Naive B cell (primary cell): ENCODE results near the gene GRK5. TPM values are rescaled to one million over a fixed set of nuclear protein-coding genes. Genes with fewer than 3 reads are reported as not detected.

Experiments used
- ATAC-seq, 2 donors: fragments of 150-1000 bp; cut with Tn5 transposase; 2 replicates each; pipeline ENCODE4 v1.10.0; 2021; ENCODE audit warnings: low read depth in 2 of 2, mild to moderate bottlenecking in 2 of 2, moderate library complexity in 2 of 2
- DNase-seq: peaks from one replicate; pipeline ENCODE4 v3.0.0; 2022
- H3K27ac Mint-ChIP-seq, 6 donors: one replicate each; pipeline ENCODE4 v1.8.0; 2020 to 2022; ENCODE audit warnings: mild to moderate bottlenecking in 6 of 6, mixed read lengths in 6 of 6, moderate library complexity in 5 of 6, inconsistent platforms in 2 of 6
- H3K27me3 Mint-ChIP-seq, 3 donors: one replicate each; pipeline ENCODE4 v1.8.0; 2021 to 2022; ENCODE audit warnings: mixed read lengths in 3 of 3, mild to moderate bottlenecking in 1 of 3
- H3K36me3 Mint-ChIP-seq, 2 donors: one replicate each; pipeline ENCODE4 v1.8.0; 2020 to 2022; ENCODE audit warnings: mixed read lengths in 2 of 2, inconsistent platforms in 1 of 2, mild to moderate bottlenecking in 1 of 2
- H3K4me1 Mint-ChIP-seq, 3 donors: one replicate each; pipeline ENCODE4 v1.8.0; 2020 to 2022; ENCODE audit warnings: mixed read lengths in 3 of 3, inconsistent platforms in 1 of 3, mild to moderate bottlenecking in 1 of 3, moderate library complexity in 1 of 3
- H3K4me3 Mint-ChIP-seq, 8 donors: one replicate each; pipeline ENCODE4 v1.8.0; 2020 to 2022; ENCODE audit warnings: mild to moderate bottlenecking in 8 of 8, mixed read lengths in 8 of 8, moderate library complexity in 8 of 8, inconsistent platforms in 2 of 8
- H3K9me3 Mint-ChIP-seq, 7 donors: one replicate each; pipeline ENCODE4 v1.8.0; 2020 to 2022; ENCODE audit warnings: mixed read lengths in 7 of 7, mild to moderate bottlenecking in 5 of 7, inconsistent platforms in 2 of 7, moderate library complexity in 1 of 7
- polyA plus RNA-seq, 6 donors: library from polyadenylated mRNA; unstranded; fragments of 300-500 nt; fragmentation: Illumina TruSeq; gene quantifications; one replicate each; pipeline ENCODE4 v1.2.3, GENCODE V29; 2021; ENCODE audit warnings: low read depth in 6 of 6

GRK5 gene
- polyA plus RNA-seq, 6 donors from 2014 or later, result 7.2 to 24.6 (median 13.7) TPM

DNA sequence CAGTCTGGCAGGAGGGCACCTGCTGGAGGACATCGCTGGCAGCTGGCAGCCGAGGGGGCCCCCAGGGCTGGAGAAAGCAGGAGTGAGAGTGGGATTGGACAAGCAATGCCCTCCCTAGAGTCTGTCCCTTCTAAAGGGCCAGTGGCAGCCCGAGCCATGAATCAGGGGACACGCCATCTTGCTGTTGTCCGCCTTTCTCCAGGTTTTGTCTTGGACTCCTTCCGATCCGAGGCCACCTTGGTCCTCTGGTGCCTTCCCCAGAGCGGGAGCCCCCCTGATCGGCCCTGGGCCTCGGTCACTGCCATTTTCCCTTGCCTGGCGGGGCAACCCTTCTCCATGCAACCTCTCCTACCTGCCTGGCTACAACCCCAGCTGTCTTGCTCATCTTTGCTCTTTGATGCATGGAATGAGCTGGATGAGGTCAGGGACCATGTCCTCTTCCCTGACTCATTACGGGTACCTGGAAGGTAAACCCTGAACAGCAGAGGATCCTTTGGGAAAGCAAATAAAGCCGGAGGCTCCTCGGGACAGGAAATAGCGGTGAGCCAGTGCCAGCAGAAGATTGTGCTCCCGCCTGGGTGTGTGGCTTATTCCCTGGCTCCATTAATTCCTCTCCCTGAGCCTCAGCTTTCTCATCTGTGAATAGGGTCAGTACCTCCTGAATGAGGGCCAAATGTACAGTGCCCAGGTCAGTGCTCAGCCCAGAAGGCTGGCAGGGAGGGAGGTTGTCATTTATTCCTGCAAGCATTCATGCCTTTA, 112.0 kb downstream of the GRK5 start:
- H3K9me3 Mint-ChIP-seq, result peaks cover 0 to 13% (median 4%) of the 10 kb centered on the region in 7 donors
- H3K4me1 Mint-ChIP-seq, result peaks cover 77 to 95% (median 91%) of the 10 kb centered on the region in 3 donors
- H3K27me3 Mint-ChIP-seq, result no peaks in the 10 kb centered on the region
- H3K36me3 Mint-ChIP-seq, result peaks cover 7 to 18% of the 10 kb centered on the region in 2 donors
- DNase-seq, result no peak
- H3K27ac Mint-ChIP-seq, result peak overlapping the region in 5 of 6 donors; percentile 72 to 95 (median 91)
- peak overlapping the region in 4 of 8 donors; percentile 25 to 74 (median 36) for H3K4me3 Mint-ChIP-seq
- no peak for ATAC-seq

DNA sequence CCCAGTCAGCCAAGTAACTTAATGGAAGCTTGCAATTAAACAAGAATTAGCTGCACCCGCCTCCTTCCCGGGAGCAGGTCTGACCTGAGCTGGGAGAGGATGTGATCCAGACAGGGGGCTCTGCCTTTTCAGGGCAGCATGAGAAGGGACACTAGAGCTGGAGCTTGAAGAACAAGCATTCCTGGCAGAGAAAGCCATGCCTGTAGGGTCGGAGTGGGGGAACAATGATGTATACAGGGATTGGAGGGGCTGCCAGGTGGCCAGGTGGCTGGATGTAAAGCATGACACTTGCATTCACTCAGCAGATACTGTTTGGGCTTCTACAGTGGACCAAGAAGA, 112.5 kb downstream of the GRK5 start:
- Mint-ChIP-seq H3K4me1 (peaks cover 77 to 95% (median 92%) of the 10 kb centered on the region in 3 donors), H3K4me3 (peak overlapping the region in 3 of 8 donors; percentile 38 to 66 (median 50)), H3K27ac (peak overlapping the region in 5 of 6 donors; percentile 14 to 93 (median 83)), H3K9me3 (peaks cover 0 to 13% (median 4%) of the 10 kb centered on the region in 7 donors), H3K27me3 (no peaks in the 10 kb centered on the region), H3K36me3 (peaks cover 7 to 18% of the 10 kb centered on the region in 2 donors)
- DNase-seq (no peak), ATAC-seq (no peak)

DNA sequence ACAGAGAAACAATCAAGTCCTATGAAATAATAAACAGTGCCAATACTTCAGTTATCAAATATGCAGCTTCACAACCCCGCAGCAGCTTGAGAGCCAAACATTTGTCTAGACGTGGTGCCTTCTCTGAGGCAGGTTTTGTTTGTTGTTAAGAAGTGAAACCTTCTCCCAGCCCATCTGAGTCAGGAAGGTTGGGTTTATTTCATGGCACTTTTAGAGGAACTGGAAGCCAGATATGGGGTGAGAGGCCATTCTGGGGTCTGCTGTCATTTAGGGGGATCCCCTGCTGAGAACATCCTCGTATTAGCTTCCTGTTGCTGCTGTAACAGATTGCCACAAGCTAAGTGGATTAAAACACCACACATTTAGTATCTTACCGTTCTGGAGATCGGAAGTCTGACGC, 113.6 kb downstream of the GRK5 start:
- peak overlapping the region in 3 of 8 donors; percentile 26 to 58 (median 33) for H3K4me3 Mint-ChIP-seq
- peak; percentile 42 for DNase-seq

DNA sequence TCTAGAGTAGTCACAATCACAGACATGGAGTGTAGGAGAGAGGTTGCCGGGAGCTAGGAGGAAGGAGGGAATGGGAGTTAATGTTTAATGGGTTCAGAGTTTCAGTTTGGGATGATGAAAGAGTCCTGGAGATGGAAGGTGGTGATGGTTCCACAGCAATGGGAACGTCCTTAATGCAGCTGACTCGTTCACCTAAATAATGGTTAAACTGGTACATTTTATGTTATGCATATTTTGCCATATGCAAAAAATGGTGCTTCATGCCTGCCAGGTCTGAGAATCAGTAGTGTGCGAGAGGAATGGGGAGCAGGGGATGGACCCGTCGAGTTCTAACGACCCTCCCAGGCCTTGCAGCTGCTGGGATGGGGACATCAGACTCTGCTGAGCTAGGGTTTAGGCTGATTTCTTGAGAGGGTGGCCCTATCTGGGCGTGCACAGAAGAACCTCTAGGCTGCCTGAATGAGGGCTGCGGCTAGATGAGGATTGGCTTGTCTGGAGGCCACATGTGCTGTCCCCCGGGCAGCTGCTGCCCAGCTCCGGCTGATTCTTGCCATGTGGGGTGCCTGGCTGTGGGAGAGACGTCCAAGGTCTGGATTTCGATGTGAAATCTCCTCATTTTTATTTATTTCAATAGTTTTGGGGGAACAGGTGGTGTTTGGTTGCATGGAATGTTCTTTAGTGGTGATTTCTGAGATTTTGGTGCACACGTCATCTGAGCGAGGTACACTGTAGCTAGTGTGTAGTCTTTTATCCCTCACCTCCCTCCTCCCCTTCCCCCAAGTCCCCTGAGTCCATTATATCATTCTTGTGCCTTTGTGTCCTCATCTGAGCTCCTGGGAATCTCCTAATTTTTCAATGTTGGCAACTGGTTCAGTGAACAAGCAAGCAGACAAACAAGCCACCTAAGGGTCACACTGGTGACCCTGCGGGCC, 116.0 kb downstream of the GRK5 start:
- H3K27me3 Mint-ChIP-seq, result no peaks in the 10 kb centered on the region
- no peak for DNase-seq
- peak overlapping the region in 3 of 8 donors; percentile 9 to 76 (median 61) for H3K4me3 Mint-ChIP-seq
- ATAC-seq, result no peak
- peaks cover 7 to 18% of the 10 kb centered on the region in 2 donors for H3K36me3 Mint-ChIP-seq
- H3K27ac Mint-ChIP-seq, result peak overlapping the region in 5 of 6 donors; percentile 0 to 72 (median 64)
- H3K4me1 Mint-ChIP-seq, result peaks cover 71 to 90% (median 82%) of the 10 kb centered on the region in 3 donors
- peaks cover 0 to 13% (median 4%) of the 10 kb centered on the region in 7 donors for H3K9me3 Mint-ChIP-seq

More for the DNA sequence above, 113.6 kb downstream of the GRK5 start:
- no peaks in the 10 kb centered on the region for H3K27me3 Mint-ChIP-seq
- peak overlapping the region in 5 of 6 donors; percentile 3 to 95 (median 83) for H3K27ac Mint-ChIP-seq
- H3K36me3 Mint-ChIP-seq, result peaks cover 7 to 18% of the 10 kb centered on the region in 2 donors
- H3K9me3 Mint-ChIP-seq, result peaks cover 0 to 13% (median 4%) of the 10 kb centered on the region in 7 donors
- H3K4me1 Mint-ChIP-seq, result peaks cover 74 to 95% (median 87%) of the 10 kb centered on the region in 3 donors
- peak; percentile 85 to 86 for ATAC-seq

DNA sequence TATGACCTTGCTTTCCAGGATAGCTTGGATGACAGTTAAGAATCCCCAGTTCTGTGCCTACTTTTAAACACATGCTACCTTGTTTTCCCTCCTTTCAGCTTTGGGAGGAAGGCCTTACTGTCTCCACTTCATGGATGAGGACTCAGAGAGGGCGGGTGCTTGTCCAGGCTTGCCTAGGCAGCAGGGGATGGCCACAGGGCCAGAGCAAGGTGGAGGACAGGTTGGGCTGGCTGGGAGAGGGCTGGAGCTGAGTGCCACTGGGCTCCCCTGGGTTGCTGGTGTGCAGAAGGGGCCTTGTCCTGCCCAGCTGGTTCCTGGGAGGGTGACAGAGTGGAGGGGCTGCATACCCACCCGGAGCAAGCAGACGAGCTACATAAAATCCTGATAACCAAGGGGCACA, 117.8 kb downstream of the GRK5 start:
- no peak overlapping the region for H3K4me3 Mint-ChIP-seq
- no peaks in the 10 kb centered on the region for H3K27me3 Mint-ChIP-seq
- peaks cover 0 to 10% (median 4%) of the 10 kb centered on the region in 7 donors for H3K9me3 Mint-ChIP-seq
- ATAC-seq (no peak), DNase-seq (no peak)
- peak overlapping the region in 4 of 6 donors; percentile 53 to 72 (median 70) for H3K27ac Mint-ChIP-seq
- H3K4me1 Mint-ChIP-seq, result peaks cover 62 to 80% (median 74%) of the 10 kb centered on the region in 3 donors
- peaks cover 13 to 21% of the 10 kb centered on the region in 2 donors for H3K36me3 Mint-ChIP-seq

DNA sequence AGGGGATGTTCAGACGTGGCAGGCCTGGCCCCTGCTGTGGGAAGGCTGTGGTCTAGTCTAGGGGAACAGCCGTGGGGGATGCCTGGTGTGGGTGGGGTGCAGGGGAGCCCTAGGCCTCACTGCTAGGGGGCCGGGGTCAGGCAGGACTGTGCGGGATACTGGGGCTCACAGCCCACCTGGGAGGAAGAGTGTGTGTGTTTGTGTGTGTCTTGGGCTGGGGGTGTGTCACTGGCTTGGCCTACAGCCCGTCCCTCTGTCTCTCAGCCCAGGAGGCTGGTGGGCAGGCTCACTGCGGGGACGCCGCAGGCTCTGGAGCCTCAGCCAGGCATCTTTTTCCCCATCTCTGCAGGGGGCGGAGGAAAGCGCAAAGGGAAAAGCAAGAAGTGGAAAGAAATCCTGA, 118.8 kb downstream of the GRK5 start:
- no peak for DNase-seq
- H3K4me3 Mint-ChIP-seq, result peak overlapping the region in 1 of 8 donors; percentile 20
- no peaks in the 10 kb centered on the region for H3K27me3 Mint-ChIP-seq
- peaks cover 52 to 69% (median 64%) of the 10 kb centered on the region in 3 donors for H3K4me1 Mint-ChIP-seq
- H3K27ac Mint-ChIP-seq, result peak overlapping the region in 4 of 6 donors; percentile 13 to 79 (median 56)
- peaks cover 10 to 13% of the 10 kb centered on the region in 2 donors for H3K36me3 Mint-ChIP-seq
- no peak for ATAC-seq
- peaks cover 0 to 4% (median 2%) of the 10 kb centered on the region in 7 donors for H3K9me3 Mint-ChIP-seq

DNA sequence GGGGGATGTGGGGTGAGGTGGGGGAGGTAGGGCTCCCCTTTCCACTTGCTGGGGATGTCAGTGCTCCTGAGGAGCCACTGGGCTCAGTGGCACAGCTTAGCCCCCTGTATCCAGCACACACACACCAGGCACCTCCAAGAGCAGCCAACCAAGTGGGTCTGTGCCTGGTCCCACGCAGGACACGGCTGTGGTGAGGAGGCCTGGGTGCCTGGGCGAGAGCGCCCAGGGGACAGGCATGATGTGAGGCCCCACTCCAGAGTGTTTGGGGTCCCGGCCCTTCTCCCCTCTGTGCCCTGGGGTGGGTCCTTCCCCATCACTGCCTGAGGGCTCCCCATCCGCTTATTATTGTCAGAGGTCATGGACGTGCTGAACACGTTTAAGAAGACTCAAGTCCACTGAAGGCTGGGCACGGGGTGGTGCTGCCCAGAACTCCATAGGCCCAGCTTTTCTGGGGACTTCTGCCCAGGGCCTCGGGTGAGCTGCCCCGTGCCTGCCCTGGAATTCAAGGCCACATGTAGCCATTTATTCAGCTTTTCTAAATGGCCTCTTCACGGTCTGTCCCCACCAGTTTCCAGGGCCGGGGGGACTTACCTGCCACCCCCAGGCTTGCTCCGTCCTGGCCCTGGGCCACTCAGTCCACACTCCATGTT, 119.8 kb downstream of the GRK5 start:
- ATAC-seq, result no peak
- peaks cover 44 to 60% (median 55%) of the 10 kb centered on the region in 3 donors for H3K4me1 Mint-ChIP-seq
- H3K4me3 Mint-ChIP-seq, result peak overlapping the region in 2 of 8 donors; percentile 40 to 64
- no peaks in the 10 kb centered on the region for H3K9me3 Mint-ChIP-seq
- no peak for DNase-seq
- H3K27me3 Mint-ChIP-seq, result no peaks in the 10 kb centered on the region
- peak overlapping the region in 5 of 6 donors; percentile 76 to 95 (median 89) for H3K27ac Mint-ChIP-seq
- peaks cover 5 to 7% of the 10 kb centered on the region in 2 donors for H3K36me3 Mint-ChIP-seq

DNA sequence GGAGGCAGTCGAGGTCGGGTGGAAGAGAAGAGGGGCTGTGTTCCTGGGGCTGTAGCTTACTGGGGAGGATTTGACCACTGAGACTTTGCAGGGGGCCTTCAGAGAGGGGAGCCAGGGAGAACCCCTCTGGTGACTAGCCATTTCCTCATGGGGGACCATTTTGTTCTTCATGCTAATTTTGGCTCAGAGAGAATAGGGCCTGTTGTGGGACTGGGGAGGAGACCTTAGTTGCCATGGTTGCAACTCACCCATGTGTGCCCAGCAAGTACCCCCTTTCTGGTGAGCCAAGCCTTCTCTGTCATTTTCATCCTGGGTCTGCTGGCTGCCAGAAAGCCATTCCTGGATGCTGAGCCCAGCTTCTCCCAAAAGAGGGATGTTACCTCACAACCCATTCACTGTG, 120.9 kb downstream of the GRK5 start:
- Mint-ChIP-seq H3K4me1 (peaks cover 44 to 54% (median 47%) of the 10 kb centered on the region in 3 donors), H3K4me3 (peak overlapping the region in 7 of 8 donors; percentile 15 to 75 (median 52)), H3K27me3 (no peaks in the 10 kb centered on the region), H3K9me3 (no peaks in the 10 kb centered on the region), H3K27ac (peak overlapping the region; percentile 75 to 95 (median 90)), H3K36me3 (peaks cover 7 to 11% of the 10 kb centered on the region in 2 donors)
- DNase-seq, result peak; percentile 53
- peak; percentile 90 to 94 for ATAC-seq

DNA sequence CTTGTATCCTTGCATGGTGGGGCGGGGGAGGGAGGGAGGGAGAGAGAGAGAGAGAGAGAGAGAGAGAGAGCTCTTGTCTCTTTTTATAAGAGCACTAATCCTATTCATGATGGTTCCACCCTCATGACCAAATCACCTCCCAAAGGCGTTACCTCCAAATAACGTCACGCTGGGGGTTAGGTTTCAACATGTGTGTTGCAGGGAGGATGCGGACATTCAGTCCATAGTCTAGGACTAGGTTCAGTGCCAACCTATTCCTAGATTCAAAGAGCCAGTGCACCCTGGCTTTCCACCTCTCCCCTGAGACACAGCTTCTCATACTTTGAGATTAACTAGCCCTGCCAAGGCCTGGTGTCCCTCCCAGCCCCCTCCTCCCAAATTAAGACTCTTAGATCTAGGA, 123.0 kb downstream of the GRK5 start:
- H3K9me3 Mint-ChIP-seq, result no peaks in the 10 kb centered on the region
- peak overlapping the region in 1 of 8 donors; percentile 57 for H3K4me3 Mint-ChIP-seq
- H3K27ac Mint-ChIP-seq, result peak overlapping the region in 1 of 6 donors; percentile 68
- peaks cover 33 to 52% (median 42%) of the 10 kb centered on the region in 3 donors for H3K4me1 Mint-ChIP-seq
- no peak for ATAC-seq
- no peaks in the 10 kb centered on the region for H3K27me3 Mint-ChIP-seq
- no peak for DNase-seq
- peaks cover 7 to 11% of the 10 kb centered on the region in 2 donors for H3K36me3 Mint-ChIP-seq

DNA sequence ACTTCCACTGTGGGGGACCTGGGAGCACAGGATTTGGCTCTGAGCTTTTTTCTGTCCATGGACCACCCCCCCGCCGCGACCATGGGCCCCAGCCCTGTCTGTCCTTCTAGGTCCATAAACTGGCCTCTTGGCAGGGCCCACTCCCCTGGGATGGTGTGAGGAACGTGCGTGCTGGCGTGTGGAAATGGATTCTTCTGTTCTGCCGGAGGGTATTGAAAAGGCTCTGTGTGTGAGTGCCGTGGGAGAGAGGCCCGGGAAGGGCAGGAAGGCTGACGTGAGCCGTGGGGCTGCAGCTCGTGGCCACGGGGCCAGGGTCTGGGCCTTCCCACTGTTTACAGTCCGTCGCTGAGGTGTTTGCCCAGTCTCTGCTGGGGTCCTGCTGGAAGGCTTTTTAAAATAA, 123.7 kb downstream of the GRK5 start:
- Mint-ChIP-seq H3K27ac (peak overlapping the region in 2 of 6 donors; percentile 68 to 76), H3K27me3 (no peaks in the 10 kb centered on the region), H3K4me3 (no peak overlapping the region), H3K4me1 (peaks cover 28 to 46% (median 36%) of the 10 kb centered on the region in 3 donors), H3K9me3 (no peaks in the 10 kb centered on the region), H3K36me3 (peaks cover 7 to 14% of the 10 kb centered on the region in 2 donors)
- DNase-seq, result no peak
- no peak for ATAC-seq

DNA sequence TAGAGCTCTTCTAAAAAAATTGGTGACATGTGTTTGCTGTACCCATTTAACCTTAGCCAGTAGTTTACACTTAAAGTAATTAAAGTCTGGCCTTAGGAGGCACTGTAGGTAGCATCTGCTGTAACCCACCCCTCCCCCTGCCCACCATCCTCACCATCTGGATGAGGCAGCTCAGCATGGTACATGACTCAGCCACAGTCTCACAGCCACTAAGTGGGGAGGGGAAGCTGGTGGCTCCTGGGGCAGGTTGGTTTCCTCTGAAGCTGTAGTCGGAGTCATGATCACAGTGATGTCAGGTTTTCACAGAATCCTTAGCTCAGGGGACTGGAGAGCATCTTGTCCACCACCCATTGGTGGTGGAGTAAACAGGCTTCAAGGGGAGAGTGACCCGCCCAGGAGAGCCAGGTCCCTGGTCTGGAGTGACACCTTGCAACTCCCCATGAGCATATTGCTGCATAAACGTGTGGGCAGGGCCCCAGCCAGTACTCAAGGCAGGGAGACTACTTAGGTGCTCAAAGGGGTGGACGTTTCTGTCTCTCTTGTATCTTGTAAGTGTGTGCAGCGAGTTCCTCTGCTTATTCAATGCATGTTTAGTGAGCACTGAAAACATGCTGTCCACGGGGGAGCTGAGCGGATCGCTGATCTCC, 125.9 kb downstream of the GRK5 start:
- Mint-ChIP-seq H3K27ac (peak overlapping the region in 4 of 6 donors; percentile 9 to 89 (median 40)), H3K27me3 (no peaks in the 10 kb centered on the region), H3K9me3 (no peaks in the 10 kb centered on the region), H3K4me3 (no peak overlapping the region), H3K36me3 (peaks cover 7 to 22% of the 10 kb centered on the region in 2 donors), H3K4me1 (peaks cover 16 to 29% (median 28%) of the 10 kb centered on the region in 3 donors)
- ATAC-seq (no peak), DNase-seq (no peak)

DNA sequence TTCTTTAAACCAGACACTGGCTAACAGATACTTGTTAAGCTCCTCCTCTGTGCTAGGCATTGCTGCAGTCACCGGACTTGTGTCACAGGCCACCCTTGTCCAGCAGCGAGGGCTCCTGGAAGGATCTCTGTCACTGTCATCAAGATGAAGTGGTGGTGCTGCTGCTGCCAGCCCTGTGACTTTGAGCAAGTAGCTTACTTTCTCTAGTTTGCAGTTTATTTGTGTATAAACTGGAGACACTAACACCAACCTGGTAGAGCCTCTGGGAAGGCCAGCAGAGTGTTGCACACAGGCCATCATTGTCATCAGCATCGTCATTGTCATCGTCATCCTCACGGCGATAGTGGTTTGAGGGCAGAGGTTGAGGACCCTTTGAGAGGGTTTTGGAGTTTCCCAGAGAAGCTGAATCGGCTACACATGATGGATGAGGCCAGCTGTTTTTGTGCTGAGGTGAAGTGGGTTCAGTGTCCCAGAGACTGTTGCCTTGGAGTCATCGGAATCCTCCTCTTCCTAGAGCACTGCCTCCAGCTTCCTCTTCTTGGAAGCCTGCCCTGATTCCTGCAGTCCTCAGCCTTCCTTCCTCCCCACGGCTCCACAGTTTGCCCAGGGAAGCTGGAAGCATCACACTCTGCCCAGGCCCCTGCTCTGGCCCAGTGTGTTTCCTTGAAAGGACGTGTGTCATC, 128.4 kb downstream of the GRK5 start:
- peak overlapping the region in 3 of 6 donors; percentile 1 to 78 (median 33) for H3K27ac Mint-ChIP-seq
- no peaks in the 10 kb centered on the region for H3K27me3 Mint-ChIP-seq
- ATAC-seq (no peak), DNase-seq (no peak)
- H3K4me3 Mint-ChIP-seq, result peak overlapping the region in 1 of 8 donors; percentile 22
- H3K9me3 Mint-ChIP-seq, result no peaks in the 10 kb centered on the region
- peaks cover 2 to 17% of the 10 kb centered on the region in 2 donors for H3K36me3 Mint-ChIP-seq
- peaks cover 11 to 26% (median 24%) of the 10 kb centered on the region in 3 donors for H3K4me1 Mint-ChIP-seq
